Urinary bladder (tissue), 4 donors: ENCODE results near the gene PDE4D. TPM values are rescaled to one million over a fixed set of nuclear protein-coding genes. Genes with fewer than 3 reads are reported as not detected.
"Not testable (repeated sequence)": the region's sequence is repeated elsewhere in the genome, so short reads cannot be mapped to it uniquely, and the experiment has no call there.

ENCODE experiments used
- DNase-seq: peaks from one replicate; pipeline ENCODE4 v3.0.0-alpha.2; 2015; ENCODE audit errors: extremely low spot score
- H3K27ac ChIP-seq: one replicate; pipeline ENCODE4 v1.5.1; 2013; ENCODE audit warnings: low read depth, mild to moderate bottlenecking, moderate library complexity
- H3K36me3 ChIP-seq: one replicate; pipeline ENCODE4 v1.6.1; 2013; ENCODE audit warnings: mild to moderate bottlenecking, moderate library complexity; ENCODE audit not compliant: insufficient read depth
- H3K4me1 ChIP-seq: one replicate; pipeline ENCODE4 v1.6.1; 2013; ENCODE audit warnings: mild to moderate bottlenecking, moderate library complexity; ENCODE audit not compliant: insufficient read depth
- H3K4me3 ChIP-seq: one replicate; pipeline ENCODE4 v1.5.1; 2013; ENCODE audit warnings: low read depth, low read length
- WGBS: extraction: QIAGEN DNeasy Blood & Tissue Kit; methylation state at CpG from one replicate; pipeline ENCODE4 v1.1.7; 2013; 5-methylcytosine and 5-hydroxymethylcytosine counted together
- polyA plus RNA-seq: library from polyadenylated mRNA; stranded (reverse); fragments of 200-250 nt; gene quantifications from one replicate; pipeline ENCODE4 v1.2.3, GENCODE V29; 2013
- total RNA-seq: library from RNA; depleted of rRNA; stranded (reverse); fragments of >200 nt; gene quantifications from one replicate; pipeline ENCODE4 v1.2.3, GENCODE V29; 2014
- donor health status: healthy with polysubstance abuse.
- donor health status: healthy.

The PDE4D gene
- total and polyA plus RNA-seq, 2 donors: 27.3 to 253 TPM

DNA sequence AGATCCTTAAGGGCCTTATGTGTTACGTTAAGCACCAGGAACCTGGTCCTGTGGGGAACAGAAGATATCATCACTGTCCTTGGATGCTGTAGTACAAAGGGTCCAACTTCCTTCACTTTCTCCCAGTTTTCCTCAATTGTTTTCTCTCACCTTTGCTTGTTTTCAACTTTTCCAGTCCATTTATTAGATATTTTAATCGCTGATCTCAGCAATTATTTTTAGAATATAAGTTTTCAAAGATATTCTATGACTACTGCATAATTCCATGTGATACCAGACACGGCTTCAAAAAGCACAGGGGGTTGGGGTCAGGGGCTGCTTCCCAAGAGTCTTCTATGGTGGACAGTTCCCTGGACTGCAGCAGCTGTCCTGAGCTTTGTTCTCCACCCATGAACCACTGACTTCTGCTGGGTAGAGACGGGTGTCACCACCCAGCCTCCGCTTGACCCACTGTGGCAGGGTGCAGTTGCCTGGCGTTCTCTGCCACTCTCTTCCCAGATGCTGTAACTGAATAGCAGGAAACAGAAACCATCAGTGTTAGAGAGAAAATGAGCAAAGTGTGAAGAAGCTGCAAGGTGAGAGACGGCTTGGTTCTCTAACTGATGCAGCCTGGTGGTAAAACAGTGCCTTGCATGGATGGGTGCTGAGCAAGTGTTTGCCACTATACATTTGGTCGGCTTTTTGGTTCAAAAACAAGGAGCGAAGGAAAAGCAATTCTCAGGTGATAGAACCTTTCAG, 927.7 kb downstream of the PDE4D start:
- DNase-seq: no peak
- Histone ChIP-seq H3K4me1 (no peaks in the 10 kb centered on the region), H3K27ac (no peak overlapping the region), H3K36me3 (no peaks in the 10 kb centered on the region), H3K4me3 (no peak overlapping the region)
- 87% methylated on average over 9 of the region's 9 CpGs for WGBS

DNA sequence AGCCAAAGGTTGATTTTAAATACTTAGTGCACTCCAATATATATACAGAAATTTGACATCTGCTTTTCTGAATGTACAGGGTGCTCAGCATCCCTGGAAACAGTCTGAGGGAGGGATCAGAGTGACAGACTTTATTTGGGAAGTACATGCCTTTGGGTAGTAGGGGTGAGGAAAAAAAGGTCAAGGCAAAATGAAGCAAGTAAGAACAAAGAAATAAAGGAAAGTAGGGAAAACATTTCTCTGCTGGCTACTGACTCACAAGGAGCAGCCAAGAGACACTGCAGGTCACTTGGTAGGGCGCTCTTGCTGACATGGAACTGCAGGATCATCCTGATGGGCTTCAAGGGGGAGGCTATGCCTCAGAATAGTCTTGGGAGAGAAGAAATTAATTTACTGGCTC, 929.7 kb downstream of the PDE4D start:
- Histone ChIP-seq H3K36me3 (no peaks in the 10 kb centered on the region), H3K27ac (no peak overlapping the region), H3K4me1 (no peaks in the 10 kb centered on the region), H3K4me3 (no peak overlapping the region)
- no peak for DNase-seq
- WGBS: 98% methylated on average over 1 of the region's 1 CpG

- Histone ChIP-seq H3K27ac (no peak overlapping the region), H3K36me3 (no peaks in the 10 kb centered on the region), H3K4me3 (no peak overlapping the region), H3K4me1 (no peaks in the 10 kb centered on the region)
- WGBS: 64% methylated on average over 4 of the region's 4 CpGs
- no peak for DNase-seq
Measured at GRCh38 chr5:58963361-58963760, 930.2 kb downstream of the PDE4D start.

DNA sequence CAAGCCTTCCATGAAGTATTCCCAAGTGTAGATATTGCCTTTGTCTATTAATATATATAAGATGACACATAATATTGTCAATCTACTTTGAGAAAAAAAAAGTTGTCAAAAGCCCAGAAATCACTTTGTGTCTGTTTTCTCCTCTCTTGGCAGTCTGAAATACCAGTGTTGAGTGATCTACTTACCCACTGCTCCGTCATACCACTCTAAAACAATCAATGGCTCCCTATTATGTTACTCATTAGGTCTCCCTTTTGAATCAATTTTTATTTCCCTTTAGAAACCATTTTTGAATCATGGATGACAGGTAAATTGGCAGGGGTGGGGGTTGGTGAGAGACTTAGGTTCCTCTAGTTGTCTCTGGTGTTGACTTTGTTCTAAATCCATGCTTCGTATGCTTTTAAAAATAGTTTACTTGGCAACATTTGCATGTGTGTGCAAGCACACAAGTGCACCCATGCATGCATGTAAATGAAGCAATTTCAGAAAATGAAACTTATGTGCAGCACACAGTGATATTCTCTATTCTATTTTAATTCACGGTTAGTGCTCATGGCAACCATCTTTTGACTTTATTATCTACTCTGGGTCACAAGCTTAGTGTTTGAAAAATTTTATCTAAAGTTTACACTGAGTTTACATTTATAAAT, 931.8 kb downstream of the PDE4D start:
- H3K4me3 ChIP-seq: no peak overlapping the region
- DNase-seq: no peak
- H3K27ac ChIP-seq: no peak overlapping the region
- H3K4me1 ChIP-seq: no peaks in the 10 kb centered on the region
- no peaks in the 10 kb centered on the region for H3K36me3 ChIP-seq
- WGBS: 88% methylated on average over 3 of the region's 3 CpGs

DNA sequence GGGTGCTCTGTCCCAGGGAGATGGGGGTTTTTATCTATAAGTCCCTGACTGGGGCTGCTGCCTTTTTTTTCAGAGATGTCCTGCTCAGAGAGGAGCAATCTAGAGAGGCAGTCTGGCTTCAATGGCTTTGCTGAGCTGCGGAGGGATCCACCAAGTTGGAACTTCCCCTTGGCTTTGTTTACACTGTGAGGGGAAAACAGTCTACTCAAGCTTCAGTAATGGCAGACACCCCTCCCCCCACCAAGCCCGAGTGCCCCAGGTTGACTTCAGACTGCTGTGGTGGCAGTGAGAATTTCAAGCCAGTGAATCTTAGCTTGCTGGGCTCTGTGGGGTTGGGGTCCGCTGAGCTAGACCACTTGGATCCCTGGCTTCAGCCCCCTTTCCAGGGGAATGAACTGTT, 934.8 kb downstream of the PDE4D start:
- Histone ChIP-seq H3K4me3 (no peak overlapping the region), H3K27ac (no peak overlapping the region), H3K36me3 (no peaks in the 10 kb centered on the region), H3K4me1 (no peaks in the 10 kb centered on the region)
- DNase-seq: no peak
- 59% methylated on average over 3 of the region's 3 CpGs for WGBS

- H3K4me1 ChIP-seq, H3K36me3 ChIP-seq, H3K4me3 ChIP-seq, DNase-seq, H3K27ac ChIP-seq: not testable (repeated sequence)
- 81% methylated on average over 2 of the region's 2 CpGs for WGBS
Measured at GRCh38 chr5:58953218-58953617, 940.3 kb downstream of the PDE4D start.

DNA sequence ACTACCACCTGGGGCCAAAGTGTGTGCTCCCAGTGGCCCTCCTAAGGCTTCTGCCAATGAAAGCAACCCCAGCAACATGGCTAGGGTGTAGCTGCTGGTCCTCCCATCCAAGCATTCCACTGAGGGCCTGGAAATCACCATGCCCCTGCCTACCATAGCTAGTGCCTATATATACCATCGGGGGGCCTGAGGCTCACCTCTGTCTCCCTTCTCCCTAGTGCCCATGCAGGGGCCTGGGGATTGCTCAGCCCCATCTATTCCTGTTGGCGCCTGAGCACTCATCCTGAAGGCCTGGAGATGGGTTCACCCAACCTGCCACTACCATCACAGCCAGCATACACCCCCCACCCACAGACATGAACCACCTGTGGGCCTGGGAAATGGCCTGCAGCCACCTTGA, 943.3 kb downstream of the PDE4D start:
- Histone ChIP-seq H3K4me1 (no peaks in the 10 kb centered on the region), H3K27ac (no peak overlapping the region), H3K4me3 (no peak overlapping the region), H3K36me3 (no peaks in the 10 kb centered on the region)
- DNase-seq: no peak
- WGBS: 76% methylated on average over 2 of the region's 2 CpGs

DNA sequence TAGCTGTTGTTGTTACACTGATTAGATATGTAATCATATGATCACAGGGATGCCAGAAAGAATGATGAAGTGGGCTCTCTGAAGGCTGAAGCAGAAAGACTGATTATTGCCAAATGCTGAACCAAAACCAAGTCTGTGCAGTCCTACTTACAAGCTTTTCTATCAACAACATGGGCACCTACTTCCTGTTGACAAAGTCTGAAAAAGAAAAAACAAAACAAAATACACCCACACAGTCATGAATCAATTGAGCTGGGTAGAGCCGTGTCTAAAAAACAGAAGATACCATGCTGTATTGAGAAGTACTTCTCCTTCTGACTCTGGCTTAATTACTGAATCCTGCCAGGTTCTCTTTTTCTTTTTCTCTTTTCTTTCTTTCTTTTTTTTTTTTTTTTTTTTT, 947.3 kb downstream of the PDE4D start:
- Histone ChIP-seq H3K4me1 (no peaks in the 10 kb centered on the region), H3K36me3 (no peaks in the 10 kb centered on the region), H3K27ac (no peak overlapping the region), H3K4me3 (no peak overlapping the region)
- 0% methylated on average over 1 of the region's 1 CpG for WGBS
- DNase-seq: no peak

DNA sequence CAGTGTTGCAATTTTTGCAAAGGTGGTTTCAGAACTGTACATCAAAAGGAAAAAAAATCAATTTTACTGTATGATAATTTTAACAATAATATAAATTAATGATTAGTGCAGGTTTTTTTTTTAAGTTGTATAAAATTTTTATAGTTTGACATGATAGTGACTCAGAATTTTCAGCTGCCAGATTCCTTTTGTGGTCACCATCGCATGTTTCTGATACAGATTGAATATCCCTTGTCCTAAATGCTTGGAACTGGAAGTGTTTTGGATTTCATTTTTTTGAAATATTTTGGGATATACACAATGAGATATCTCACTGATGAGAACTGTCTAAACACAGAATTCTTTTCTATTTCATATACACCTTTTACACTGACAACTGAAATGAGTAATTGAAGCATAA, 949.3 kb downstream of the PDE4D start:
- 87% methylated on average over 1 of the region's 1 CpG for WGBS
- Histone ChIP-seq H3K4me1 (no peaks in the 10 kb centered on the region), H3K4me3 (no peak overlapping the region), H3K27ac (no peak overlapping the region), H3K36me3 (no peaks in the 10 kb centered on the region)
- DNase-seq: no peak

GRCh38 chr5:58940446-58940845, 953.1 kb downstream of the PDE4D start:
- peak; percentile 5 for DNase-seq
- Histone ChIP-seq H3K4me1 (no peaks in the 10 kb centered on the region), H3K4me3 (no peak overlapping the region), H3K27ac (no peak overlapping the region), H3K36me3 (no peaks in the 10 kb centered on the region)
- WGBS: 56% methylated on average over 2 of the region's 2 CpGs

GRCh38 chr5:58939664-58940063, 953.9 kb downstream of the PDE4D start:
- Histone ChIP-seq H3K4me1 (no peaks in the 10 kb centered on the region), H3K36me3 (no peaks in the 10 kb centered on the region), H3K27ac (no peak overlapping the region), H3K4me3 (no peak overlapping the region)
- no peak for DNase-seq
- WGBS: 96% methylated on average over 1 of the region's 1 CpG

- WGBS: 92% methylated on average over 10 of the region's 10 CpGs
- Histone ChIP-seq H3K4me3 (no peak overlapping the region), H3K4me1 (no peaks in the 10 kb centered on the region), H3K27ac (no peak overlapping the region), H3K36me3 (no peaks in the 10 kb centered on the region)
- no peak for DNase-seq
Measured at GRCh38 chr5:58938563-58939424, 954.7 kb downstream of the PDE4D start.

DNA sequence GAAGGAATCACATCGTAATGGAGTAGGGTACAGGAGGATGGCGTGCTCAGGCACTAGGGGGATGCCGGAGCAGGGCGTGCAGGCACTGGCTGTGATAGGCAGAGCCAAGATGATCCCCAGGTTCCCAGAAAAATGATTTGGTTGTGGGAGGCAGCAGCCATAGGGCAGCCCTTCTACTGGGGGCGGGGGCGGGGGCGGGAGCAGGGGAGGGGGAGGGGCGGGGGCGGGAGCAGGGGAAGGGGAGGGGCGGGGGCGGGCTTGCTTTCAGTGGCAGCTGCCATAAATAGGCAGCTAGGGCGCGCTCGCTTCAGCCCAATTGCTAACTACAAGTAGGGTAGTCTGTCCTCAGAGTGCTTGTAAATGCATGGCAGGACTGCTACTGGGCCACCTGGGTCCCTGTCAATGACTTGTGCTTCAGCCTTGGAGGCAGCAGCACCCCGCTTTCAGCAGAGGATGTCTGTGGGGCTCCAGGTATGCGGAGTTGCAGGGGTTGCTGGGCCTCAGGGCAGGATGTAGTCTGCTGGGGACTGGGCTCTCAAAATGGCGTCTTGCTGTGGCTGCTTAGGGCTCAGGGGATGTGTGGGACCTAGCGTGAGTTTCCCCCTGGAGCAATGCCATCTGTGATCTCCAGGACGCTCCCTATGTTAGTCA, 956.4 kb downstream of the PDE4D start:
- H3K36me3 ChIP-seq: no peaks in the 10 kb centered on the region
- no peak overlapping the region for H3K27ac ChIP-seq
- 89% methylated on average over 17 of the region's 19 CpGs for WGBS
- H3K4me1 ChIP-seq: no peaks in the 10 kb centered on the region
- no peak overlapping the region for H3K4me3 ChIP-seq
- DNase-seq: no peak
